Heart left ventricle (tissue), 13 donors: Measurements from ENCODE around the gene UBIAD1.

Source experiments
- CTCF ChIP-seq, 12 donors: fragments of 200-600 bp; sonication (generic) in 4 of 12; IDR thresholded peaks; one replicate each; pipeline versions ENCODE4 v1.5.0 to v1.8.0; 2018 to 2022; ENCODE audit warnings: antibody characterized with exemption in 12 of 12, mild to moderate bottlenecking in 5 of 12
- POLR2A ChIP-seq, 2 donors: fragments of 450-650 bp; IDR thresholded peaks; one replicate each; pipeline ENCODE4 v1.6.1; 2017; ENCODE audit warnings: antibody characterized with exemption in 2 of 2, mild to moderate bottlenecking in 2 of 2, moderate library complexity in 2 of 2
- donor health status: ischemic (EF 13 %, LVEDD 7.1; RV severe dilation, severe dysfunction).
- donor health status: DM: no; HTN: yes; CAD: no.
- donor health status: DM: no; HTN: no; CAD: no.
- donor health status: ischemic (EF 25% LVEDD 6.9; RV normal size, moderate dysfunction).
- donor health status: ischemic (EF 25% LVEDD 5.7; RV mildly dilated, moderate dysfunction).
- donor health status: ischemic (EF 35%, LVEDD 5.7; RV mildly dilated, moderate dysfunction).
- donor health status: nonischemic (EF 11% LVEDD 7.7; RV severe dilation, severe dysfunction).
- donor health status: DM: yes; HTN: yes; CAD: no.
- donor health status: PGD.
- donor health status: ischemic (EF 29% LVEDD 5.4; RV normal size, mild dysfunction).
- donor health status: nonischemic (EF 23%, LVEDD 6.1; RV moderate dilation, normal function).

- TF ChIP-seq CTCF (IDR thresholded peaks at IDR 0.05) (peak in 1 of 12 donors; percentile 23), POLR2A (IDR thresholded peaks at IDR 0.05) (no peak)
These were observed 510 bp upstream of the UBIAD1 start for GRCh38 chr1:11272544-11272831.
